GM21529 (cell line): ENCODE results near the gene B3GLCT.
"Not testable (repeated sequence)": the region's sequence is repeated elsewhere in the genome, so short reads cannot be mapped to it uniquely, and the experiment has no call there.

Experiments
- ATAC-seq: cut with Tn5 transposase; IDR thresholded peaks from one replicate; pipeline ENCODE4 v1.9.1; 2021; ENCODE audit not compliant: unreplicated experiment

B3GLCT gene

DNA sequence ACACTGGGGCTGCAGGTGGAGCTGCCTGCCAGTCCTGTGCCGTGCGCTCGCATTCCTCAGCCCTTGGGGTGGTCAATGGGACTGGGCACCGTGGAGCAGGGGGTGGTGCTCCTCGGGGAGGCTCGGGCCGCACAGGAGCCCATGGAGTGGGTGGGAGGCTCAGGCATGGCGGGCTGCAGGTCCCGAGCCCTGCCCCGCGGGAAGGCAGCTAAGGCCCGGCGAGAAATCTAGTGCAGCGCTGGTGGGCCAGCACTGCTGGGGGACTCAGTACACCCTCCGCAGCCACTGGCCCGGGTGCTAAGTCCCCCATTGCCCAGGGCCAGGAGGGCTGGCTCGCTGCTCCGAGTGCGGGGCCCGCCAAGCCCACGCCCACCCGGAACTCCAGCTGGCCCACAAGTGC lies 139.8 kb downstream of the B3GLCT start:
- not testable (repeated sequence) for ATAC-seq

DNA sequence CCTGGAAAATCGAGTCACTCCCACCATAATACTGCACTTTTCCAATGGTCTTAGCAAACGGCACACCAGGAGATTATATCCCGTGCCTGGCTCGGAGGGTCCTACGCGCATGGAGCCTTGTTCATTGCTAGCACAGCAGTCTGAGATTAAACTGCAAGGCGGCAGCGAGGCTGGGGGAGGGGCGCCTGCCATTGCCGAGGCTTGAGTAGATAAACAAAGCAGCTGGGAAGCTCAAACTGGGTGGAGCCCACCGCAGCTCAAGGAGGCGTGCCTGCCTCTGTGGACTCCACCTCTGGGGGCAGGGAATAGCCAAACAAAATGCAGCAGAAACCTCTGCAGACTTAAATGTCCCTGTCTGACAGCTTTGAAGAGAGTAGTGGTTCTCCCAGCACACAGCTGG lies 141.1 kb downstream of the B3GLCT start:
- ATAC-seq = not testable (repeated sequence)

DNA sequence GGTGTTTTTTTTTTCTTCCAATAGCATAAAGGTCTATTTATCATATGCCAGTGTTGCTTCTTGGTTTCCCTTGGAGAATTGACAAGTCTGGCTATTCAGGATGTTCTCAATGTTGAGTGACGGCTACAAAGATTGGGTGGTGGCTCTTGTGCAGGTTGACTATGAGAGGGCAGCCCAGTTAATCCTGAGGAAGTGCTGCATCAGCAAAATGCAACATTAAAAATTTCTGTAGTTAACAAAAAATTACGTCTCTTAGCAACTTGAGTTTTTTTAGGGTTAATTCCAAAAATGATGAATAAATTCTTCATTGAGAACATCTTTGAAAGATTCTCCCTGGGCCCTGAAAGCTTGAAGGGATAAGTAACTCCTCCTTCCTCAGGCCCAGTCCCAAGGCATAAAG lies 147.1 kb downstream of the B3GLCT start:
- no peak for ATAC-seq

DNA sequence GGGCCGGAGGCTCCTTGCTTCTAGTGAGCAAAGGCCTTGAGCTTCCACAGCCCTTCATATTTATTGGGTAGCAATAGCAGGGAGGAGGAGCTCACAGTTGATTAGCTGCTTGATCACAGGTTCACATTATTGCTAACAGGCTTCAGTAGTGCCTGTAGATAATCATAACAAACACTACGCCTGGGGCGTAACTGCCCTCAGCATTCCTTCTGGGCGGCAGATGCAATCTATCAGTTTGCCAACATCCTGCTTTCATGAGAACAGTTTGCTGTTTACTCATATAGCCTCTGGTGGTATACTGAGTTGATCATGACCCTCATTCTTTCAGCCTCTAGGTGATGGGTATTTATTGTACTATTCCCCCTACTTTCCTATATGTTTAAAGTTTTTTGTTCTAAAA lies 149.4 kb downstream of the B3GLCT start:
- ATAC-seq = no peak

DNA sequence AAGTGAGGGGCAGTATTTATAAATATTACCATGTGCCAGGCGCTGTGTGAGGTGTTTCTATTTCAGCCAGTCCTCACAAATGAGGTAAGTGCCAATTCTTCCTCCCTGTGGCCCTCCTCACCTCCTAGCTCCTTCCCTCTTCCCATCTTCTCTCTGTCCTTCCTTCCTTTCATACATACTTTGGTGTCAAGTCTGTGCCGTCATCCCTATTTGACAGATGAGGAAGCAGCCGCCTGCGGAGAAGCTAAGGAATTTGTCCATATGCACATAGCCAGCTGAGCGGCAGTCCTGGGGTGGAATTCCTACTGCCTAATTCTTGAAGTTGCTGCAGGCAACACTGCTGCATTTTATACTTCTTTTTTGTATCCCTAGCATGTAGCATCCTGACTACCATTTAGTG lies 150.8 kb downstream of the B3GLCT start:
- ATAC-seq = no peak

DNA sequence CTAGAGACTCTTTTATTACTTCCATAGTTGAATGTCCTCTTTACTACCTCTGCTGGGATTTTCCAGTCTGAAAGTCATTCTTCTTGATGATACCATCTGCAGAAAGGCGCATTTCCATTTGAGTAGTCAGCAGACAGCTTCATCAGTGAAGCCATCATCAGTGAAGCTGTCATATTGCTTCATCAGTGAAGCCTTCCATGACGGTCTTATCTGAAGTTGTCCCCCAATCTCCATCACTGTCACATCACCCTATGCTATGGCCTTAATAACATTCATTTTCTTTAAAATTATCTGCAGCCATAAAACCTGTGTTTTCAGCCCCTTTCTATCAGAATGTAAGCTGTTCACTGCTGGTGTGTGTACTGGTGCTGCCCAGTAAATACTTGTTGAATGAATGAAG lies 151.6 kb downstream of the B3GLCT start:
- no peak for ATAC-seq

DNA sequence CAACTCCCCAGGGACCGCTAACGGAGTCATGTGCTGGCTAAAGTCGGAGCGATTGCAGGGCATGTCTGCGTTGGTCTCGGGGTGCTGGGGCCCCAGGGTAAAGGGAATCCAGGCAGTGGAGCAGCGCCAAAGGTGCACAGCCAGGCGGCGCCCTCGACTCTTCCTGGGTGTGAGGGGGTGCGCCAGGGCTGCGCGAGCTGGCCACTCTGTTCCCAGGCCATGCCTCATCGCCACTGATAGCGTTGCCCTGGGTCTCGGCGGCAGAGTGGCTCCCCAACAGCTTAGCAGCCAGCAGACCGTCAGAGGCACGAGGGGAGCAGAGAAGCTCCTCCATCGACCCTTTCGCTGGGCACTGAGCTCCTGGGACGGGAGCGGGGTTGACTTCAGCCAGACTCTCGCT lies 152.7 kb downstream of the B3GLCT start:
- ATAC-seq = no peak

DNA sequence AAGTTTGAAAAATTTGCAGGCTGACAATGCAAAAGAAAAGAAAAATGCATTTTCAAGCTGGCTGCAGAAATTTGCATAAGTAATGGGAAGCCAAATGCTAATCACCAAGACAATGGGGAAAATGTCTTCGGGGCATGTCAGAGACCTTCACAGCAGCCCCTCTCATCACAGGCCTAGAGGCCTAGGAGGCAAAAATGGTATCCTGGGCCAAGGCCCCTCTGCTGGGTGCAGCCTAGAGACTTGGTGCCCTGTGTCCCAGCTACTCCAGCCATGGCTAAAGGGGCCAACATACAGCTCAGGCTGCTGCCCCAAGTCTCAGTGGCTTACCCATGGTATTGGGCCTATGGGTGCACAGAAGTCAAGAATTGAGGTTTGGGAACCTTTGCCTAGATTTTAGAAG lies 155.2 kb downstream of the B3GLCT start:
- ATAC-seq = no peak

DNA sequence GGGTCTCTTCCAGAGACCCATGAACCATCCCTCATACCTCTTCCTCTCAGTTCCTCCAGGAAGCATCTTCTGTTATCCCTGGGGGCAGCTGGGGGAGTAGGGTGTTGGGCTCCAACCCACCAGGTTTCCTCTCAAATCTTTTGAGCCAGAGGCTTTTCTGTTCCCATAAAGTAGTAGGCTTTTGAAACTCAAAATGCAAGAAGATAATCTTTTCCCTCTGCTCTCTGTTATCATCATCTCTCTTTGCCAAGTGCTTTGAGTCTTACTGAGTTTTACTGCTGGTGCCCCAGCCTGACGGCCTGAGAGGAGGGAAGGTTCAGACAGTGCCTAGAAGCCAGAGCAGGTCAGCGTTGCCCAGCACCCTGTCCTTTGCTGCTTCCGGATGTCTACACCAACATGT lies 157.2 kb downstream of the B3GLCT start:
- no peak for ATAC-seq

DNA sequence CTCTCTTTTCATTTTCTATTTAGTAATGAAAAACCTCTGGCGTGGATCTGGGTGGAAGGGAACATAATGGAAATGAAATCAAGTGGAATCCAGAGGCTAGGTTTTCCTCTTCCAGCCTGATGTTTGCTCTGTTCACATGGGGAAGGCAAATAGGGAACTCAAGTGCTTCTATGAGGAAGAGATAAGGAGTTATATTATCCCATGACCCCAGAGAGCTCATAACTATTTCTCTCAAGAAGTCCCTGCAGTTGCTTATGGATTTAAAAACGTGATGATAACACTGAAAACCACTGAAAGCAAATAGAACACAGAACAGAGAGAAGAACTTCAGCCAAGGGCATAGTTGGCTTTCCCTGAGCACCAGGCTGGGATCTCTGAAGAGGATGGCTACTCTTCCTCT lies 157.8 kb downstream of the B3GLCT start:
- no peak for ATAC-seq

DNA sequence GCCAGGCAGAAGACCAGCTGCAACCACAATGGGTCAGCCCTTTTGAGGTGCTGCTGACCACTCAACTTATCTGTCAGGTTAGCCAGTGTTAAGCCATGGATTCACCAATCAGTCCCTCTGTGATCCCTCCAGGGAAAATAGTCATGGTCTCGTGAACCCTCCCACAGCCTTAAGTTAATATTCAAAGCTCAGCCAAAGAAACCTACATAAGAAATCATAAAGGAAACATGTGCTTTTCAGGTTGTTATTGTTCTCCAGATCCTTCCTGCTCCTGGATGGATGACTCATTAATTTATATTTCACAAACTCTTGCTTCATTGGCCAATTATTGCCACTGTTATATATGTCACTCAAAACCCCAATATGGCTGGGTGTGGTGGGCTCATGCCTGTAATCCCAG lies 161.9 kb downstream of the B3GLCT start:
- no peak for ATAC-seq

DNA sequence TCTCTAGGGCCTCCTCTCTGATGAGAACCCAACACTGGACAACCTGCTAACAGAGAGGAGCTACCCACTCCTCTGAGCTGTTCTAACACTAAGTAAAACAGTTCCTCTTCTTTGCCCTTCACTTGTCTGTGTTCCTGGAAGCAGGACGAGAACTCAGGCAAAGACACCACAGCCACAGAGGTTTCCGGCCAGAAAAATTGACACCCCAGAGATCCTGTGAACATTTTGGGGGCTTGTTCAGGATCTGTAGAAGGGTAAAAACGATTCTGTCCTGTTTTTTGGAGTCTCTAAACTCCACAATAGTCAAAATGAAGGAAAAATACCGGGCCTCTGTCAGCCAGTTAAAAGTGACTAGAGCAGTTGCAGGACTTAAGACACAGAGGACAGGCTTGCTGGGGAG lies 165.9 kb downstream of the B3GLCT start:
- no peak for ATAC-seq

DNA sequence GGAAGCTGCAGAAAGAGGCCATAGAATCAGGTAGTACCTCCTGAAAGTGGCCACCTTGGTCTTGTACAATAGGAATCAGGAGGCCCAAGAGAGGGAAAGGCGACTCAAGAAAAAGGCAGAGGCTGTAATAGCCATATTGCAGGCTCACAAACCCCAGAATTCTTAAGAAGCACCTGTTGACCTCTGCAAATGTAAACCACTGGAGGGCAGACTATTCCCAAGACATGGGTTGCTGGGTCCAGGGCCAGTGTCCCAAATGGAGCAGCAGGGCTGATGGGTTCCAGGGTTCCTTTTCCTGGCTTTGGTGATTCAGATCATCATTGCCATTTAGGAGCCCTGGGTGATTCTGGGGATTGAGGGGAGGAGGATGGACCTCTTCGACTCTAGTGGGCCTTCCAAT lies 167.6 kb downstream of the B3GLCT start:
- no peak for ATAC-seq

DNA sequence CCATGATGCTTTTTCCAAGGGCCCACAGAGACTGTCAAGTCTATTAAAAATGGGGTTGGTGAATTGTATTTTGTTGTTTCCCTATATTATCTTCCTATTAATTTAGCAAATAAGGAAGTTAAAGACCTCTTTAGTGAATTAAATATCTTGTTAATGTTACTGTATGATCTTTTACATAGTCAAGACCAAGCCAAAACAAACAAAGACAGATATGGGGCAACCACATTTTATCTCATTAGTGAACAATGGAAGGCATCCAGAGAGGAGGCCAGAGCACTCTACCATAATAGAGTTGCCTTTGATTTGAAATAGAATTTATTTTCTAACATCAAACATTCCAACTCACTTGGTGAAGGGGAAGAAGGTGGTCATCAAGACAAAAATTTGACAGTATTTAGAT lies 169.4 kb downstream of the B3GLCT start:
- ATAC-seq = no peak

DNA sequence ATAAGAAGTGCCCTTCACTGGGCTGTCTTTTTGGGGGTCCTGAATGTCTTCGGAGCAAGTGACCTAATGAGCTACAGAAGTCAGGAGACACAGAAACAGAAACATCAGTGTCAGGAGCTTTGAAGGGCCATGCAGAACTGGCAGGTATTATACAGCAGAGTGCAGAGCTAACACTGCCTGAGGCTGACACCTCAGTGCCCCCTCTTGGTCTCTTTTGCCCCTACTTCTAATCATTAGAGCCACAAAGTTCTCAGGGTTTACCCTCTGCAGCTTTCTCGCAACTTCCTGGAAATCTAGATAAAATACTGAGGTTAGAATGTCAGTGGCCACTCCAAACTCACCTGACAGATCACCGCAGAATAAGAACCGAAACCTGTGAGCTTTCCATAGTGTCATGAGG lies 172.7 kb downstream of the B3GLCT start:
- ATAC-seq = no peak

DNA sequence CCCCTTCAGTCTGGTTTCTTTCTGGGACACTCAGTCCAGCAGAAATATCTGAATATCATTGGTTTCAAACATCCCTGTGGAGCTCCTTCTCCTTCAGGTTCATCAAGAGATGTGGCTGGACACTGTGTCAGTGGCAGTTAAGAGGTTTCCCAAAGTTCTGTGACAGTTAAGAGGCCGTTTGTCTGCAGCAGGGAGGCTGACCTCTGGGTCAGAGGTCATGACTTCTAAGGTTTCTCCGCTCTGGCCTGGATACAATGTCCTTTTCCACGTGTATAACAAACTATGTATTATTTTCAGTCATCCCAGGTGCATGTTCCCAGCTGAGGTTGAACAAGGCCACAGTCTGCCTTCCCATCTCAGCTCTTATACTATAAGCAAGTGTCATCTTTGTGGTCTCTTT lies 174.9 kb downstream of the B3GLCT start:
- no peak for ATAC-seq

DNA sequence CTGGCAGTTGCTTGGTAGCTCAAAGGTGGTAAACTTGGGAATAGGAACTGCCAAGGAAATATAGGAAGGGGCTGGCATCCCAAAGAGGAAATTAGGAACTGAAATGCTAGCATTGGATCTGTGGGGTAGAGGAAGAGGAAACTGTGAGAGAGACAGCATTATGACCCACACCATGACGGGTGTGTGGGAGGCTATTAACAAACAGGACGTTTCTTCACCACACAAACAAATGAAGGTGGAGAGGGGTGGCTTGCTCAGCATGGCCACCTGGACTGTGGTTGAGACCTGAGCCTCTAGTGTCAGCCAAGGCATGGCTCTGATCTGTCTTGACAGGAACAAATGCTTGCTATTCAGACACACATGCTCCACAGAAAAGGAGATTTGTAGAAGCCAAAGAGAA lies 178.2 kb downstream of the B3GLCT start:
- peak; percentile 66 for ATAC-seq

DNA sequence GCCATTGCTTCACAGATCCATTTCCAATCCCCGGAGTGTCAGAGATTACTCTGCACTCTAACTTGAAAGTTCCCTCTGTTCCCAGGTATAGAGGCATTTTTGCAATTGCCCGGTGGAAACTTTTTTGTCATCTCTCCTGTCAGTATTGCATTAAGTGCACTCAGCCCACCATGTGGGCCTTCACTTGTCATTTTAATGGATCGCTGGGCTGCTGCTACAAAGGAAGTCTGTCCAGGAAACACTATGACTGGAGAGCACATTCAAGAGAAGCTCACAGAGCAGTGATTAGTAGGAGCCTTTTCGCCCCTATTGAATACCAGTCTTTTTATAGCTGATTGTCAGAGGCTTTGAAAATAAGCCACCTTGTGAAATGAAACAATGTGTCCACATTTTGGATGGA lies 180.9 kb downstream of the B3GLCT start:
- no peak for ATAC-seq
